HEK293 (cell line): Measurements from ENCODE around the gene PRG3.

ENCODE experiments used
- CTCF ChIP-seq: fragments of 450-650 bp; formaldehyde crosslinking; IDR thresholded peaks from 2 replicates; pipeline ENCODE4 v1.5.1; 2016; ENCODE audit warnings: missing biosample characterization, missing genetic modification characterization
- REST ChIP-seq: fragments of 450-650 bp; formaldehyde crosslinking; IDR thresholded peaks from 2 replicates; pipeline ENCODE4 v1.5.1; 2016; ENCODE audit warnings: missing biosample characterization, missing genetic modification characterization
- SETDB1 ChIP-seq: IDR thresholded peaks from one replicate; pipeline ENCODE4 v1.6.1; 2017; ENCODE audit warnings: mild to moderate bottlenecking, low read length, moderate library complexity, mixed read lengths; ENCODE audit not compliant: insufficient read length
- ZNF10 ChIP-seq: fragments of 450-650 bp; formaldehyde crosslinking; IDR thresholded peaks from 2 replicates; pipeline ENCODE4 v1.5.1; 2017; ENCODE audit warnings: missing biosample characterization, missing genetic modification characterization
- ZNF184 ChIP-seq: fragments of 450-650 bp; IDR thresholded peaks from 2 replicates; pipeline ENCODE4 v1.5.1; 2018; ENCODE audit warnings: missing biosample characterization, mild to moderate bottlenecking, missing genetic modification characterization
- ZNF350 ChIP-seq: fragments of 450-650 bp; formaldehyde crosslinking; IDR thresholded peaks from 2 replicates; pipeline ENCODE4 v1.5.0; 2017; ENCODE audit warnings: missing biosample characterization, mild to moderate bottlenecking, missing genetic modification characterization
- ZNF514 ChIP-seq: fragments of 450-650 bp; formaldehyde crosslinking; IDR thresholded peaks from 2 replicates; pipeline ENCODE4 v1.5.1; 2016; ENCODE audit warnings: missing biosample characterization, missing genetic modification characterization
- ZNF843 ChIP-seq: fragments of 450-650 bp; formaldehyde crosslinking; IDR thresholded peaks from 2 replicates; pipeline ENCODE4 v1.5.1; 2016; ENCODE audit warnings: missing biosample characterization, missing genetic modification characterization

- TF ChIP-seq CTCF (tag by site-specific recombination), result no peak
- no peak for TF ChIP-seq ZNF843
- no peak for TF ChIP-seq ZNF10
- no peak for TF ChIP-seq SETDB1
- TF ChIP-seq ZNF184 (tag by site-specific recombination), result no peak
- no peak for TF ChIP-seq REST (tag by site-specific recombination)
- TF ChIP-seq ZNF514 (tag by site-specific recombination), result no peak
- TF ChIP-seq ZNF350 (tag by site-specific recombination), result no peak
Observed at GRCh38 chr11:57409321-57410100, 28.6 kb upstream of the PRG3 start.
